ENCODE measurements around the gene RNF7. TPM values are rescaled to one million over a fixed set of nuclear protein-coding genes. Genes with fewer than 3 reads are reported as not detected.

RNF7 gene
- total and polyA plus RNA-seq, 2 of the 13 experiments (the other 11 are each of a cell fraction or from before 2014, with no cell fraction given) = 66.4 to 94.7 TPM

DNA sequence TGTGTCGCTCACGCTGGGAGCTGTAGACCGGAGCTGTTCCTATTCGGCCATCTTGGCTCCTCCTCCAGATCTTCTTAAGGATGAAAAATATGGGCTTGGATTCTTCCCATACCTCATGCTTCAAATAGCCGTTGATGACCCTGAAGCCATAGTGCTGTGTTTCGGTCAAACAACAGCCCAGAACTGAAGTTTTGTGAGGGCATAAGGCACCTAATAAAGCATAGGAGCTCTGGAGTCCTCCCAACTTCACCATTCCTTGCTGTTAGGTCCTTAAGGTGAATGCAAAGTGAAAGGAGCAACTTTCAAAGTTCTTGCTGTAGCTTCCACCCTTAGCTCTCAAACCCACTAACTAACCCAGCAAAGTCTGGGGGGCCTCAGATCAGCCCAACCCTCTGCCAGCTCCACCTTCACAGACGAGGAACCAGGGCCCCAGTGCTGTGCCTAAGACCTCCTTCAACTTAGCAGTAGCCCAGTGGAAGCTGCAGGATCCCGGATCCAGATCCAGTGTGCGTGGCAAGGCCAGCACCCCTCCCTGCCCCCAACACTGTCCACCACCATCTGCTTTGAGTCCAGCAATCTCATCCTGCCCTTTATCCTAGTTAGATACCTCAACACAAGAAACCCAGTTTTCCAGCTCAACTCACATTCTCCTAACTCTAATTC lies 25.1 kb downstream of the RNF7 start, which contains the start of gene GRK7:
Gene GRK7, plus strand, starts transcription at position 321 of the 663 bp plus-strand sequence. CDS start 14,877 bp downstream, outside the sequence.
- no peak for FAIRE-seq
- Histone ChIP-seq H3K36me3 (replicated peaks in 1 of 2; ENCODE audit: control insufficient read depth in 1 of 2, insufficient read depth in 2 of 2, low read length in 2 of 2) (no peaks in the 10 kb centered on the region), H3K79me2 (ENCODE audit: insufficient read depth, low read length) (no peaks in the 10 kb centered on the region), H3K4me1 (ENCODE audit: insufficient read depth, low read length) (peaks cover 10% of the 10 kb centered on the region; the same call in 1 of the 2 replicates), H3K9ac (ENCODE audit: insufficient read depth, low read depth, low read length) (no peak within 1 kb of the TSS), H3K4me3 (replicated peaks in 1 of 3; ENCODE audit: insufficient read depth in 1 of 3, low read depth in 2 of 3, low read length in 3 of 3) (no peak within 1 kb of the TSS), H4K20me1 (ENCODE audit: insufficient read depth, low read length) (no peaks in the 10 kb centered on the region), H3K9me3 (ENCODE audit: low read length) (no peaks in the 10 kb centered on the region), H3K27me3 (ENCODE audit: control insufficient read depth in 1 of 2, insufficient read depth in 2 of 2, low read length in 2 of 2) (peaks cover 0 to 10% of the 10 kb centered on the region in 2 experiments; a peak in 2 of 5 replicates), H2AFZ (ENCODE audit: low read length) (no peak within 1 kb of the TSS), H3K27ac (ENCODE audit: extremely low read length, insufficient read depth, low read length) (no peak within 1 kb of the TSS), H3K4me2 (ENCODE audit: low read depth, low read length) (no peak within 1 kb of the TSS)
- no TSS peak for BruUV-seq (replicated peaks)
- ChIA-PET POLR2A (no interaction called here), CTCF (ENCODE audit: low intra/inter-chr PET ratio, low total read pairs) (no interaction called here)
- DNase-seq (ENCODE audit: low spot score) = no peak
- intact Hi-C loops (cut with micrococcal nuclease; ENCODE audit: unreplicated experiment) (no loop called here), in situ Hi-C loops (cut with HindIII; ENCODE audit: extremely low pct_ligation_motif_present, low pct_unique_long_range_greater_than_20kb) (no loop called here)
- TF ChIP-seq, protein P1, sequence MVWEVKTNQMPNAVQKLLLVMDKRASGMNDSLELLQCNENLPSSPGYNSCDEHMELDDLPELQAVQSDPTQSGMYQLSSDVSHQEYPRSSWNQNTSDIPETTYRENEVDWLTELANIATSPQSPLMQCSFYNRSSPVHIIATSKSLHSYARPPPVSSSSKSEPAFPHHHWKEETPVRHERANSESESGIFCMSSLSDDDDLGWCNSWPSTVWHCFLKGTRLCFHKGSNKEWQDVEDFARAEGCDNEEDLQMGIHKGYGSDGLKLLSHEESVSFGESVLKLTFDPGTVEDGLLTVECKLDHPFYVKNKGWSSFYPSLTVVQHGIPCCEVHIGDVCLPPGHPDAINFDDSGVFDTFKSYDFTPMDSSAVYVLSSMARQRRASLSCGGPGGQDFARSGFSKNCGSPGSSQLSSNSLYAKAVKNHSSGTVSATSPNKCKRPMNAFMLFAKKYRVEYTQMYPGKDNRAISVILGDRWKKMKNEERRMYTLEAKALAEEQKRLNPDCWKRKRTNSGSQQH (CRISPR knock-in tag; IDR thresholded peaks at IDR 0.05; ENCODE audit: low read depth) = no peak
- TF ChIP-seq ZNF607 (CRISPR knock-in tag; IDR thresholded peaks at IDR 0.05; ENCODE audit: borderline replicate concordance) (no peak), TEAD3 (CRISPR knock-in tag; optimal IDR thresholded peaks at IDR 0.05; ENCODE audit: borderline replicate concordance) (no peak), HOXA9 (CRISPR knock-in tag; IDR thresholded peaks at IDR 0.05; ENCODE audit: borderline replicate concordance) (no peak), PRMT3 (CRISPR knock-in tag; IDR thresholded peaks at IDR 0.05; ENCODE audit: borderline replicate concordance, low read depth) (no peak)
- TF ChIP-seq, protein P2, sequence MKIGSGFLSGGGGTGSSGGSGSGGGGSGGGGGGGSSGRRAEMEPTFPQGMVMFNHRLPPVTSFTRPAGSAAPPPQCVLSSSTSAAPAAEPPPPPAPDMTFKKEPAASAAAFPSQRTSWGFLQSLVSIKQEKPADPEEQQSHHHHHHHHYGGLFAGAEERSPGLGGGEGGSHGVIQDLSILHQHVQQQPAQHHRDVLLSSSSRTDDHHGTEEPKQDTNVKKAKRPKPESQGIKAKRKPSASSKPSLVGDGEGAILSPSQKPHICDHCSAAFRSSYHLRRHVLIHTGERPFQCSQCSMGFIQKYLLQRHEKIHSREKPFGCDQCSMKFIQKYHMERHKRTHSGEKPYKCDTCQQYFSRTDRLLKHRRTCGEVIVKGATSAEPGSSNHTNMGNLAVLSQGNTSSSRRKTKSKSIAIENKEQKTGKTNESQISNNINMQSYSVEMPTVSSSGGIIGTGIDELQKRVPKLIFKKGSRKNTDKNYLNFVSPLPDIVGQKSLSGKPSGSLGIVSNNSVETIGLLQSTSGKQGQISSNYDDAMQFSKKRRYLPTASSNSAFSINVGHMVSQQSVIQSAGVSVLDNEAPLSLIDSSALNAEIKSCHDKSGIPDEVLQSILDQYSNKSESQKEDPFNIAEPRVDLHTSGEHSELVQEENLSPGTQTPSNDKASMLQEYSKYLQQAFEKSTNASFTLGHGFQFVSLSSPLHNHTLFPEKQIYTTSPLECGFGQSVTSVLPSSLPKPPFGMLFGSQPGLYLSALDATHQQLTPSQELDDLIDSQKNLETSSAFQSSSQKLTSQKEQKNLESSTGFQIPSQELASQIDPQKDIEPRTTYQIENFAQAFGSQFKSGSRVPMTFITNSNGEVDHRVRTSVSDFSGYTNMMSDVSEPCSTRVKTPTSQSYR (CRISPR knock-in tag; IDR thresholded peaks at IDR 0.05; ENCODE audit: borderline replicate concordance) = no peak
- ATAC-seq = peak; percentile 30; the same call in 2 of the 3 replicates
- WGBS (ENCODE audit: low lambda C conversion rate) = 84% methylated on average over 9 of the region's 9 CpGs
